ENCODE measurements around the gene PRKN.

The PRKN gene

DNA sequence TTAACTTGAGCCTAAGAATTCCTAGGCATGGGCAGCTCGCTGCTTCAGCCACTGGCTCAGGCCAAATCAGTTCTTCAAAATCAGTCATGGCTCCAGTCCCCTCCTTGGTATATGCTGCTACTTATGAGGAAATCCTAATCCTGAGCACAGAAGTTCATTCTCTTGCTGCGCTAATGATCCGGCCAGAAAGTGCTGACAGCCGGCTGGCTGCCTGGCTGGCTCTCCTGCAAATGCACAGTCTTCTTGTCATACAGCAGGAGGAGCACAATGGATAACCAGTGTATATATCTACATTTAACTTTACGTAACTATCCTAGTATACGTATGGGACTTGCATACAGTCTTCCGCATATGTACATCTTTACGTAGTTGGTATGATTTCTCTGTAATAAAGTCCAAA, 500.8 kb downstream of the PRKN start:
- H3K36me3 Mint-ChIP-seq: peaks cover 2% of the 10 kb centered on the region
- no peak overlapping the region for H3K4me3 Mint-ChIP-seq
- H3K27me3 Mint-ChIP-seq: no peaks in the 10 kb centered on the region

DNA sequence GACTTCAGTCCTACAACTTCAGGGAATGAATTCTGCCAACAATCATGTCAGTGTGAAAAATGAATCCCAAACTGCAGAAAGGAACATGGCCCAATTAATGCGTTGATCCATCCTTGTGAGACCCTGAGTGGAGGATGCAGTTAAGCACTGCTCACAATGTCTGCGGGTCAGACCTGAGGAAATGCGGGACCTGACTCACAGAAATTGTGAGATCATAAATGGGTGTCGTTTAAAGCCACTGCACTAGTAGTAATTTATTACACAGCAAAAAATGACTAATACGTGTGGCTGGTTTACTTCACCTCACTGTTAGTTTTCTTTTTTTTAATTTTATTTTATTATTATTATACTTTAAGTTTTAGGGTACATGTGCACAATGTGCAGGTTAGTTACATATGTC, 505.0 kb downstream of the PRKN start:
- no peak for DNase-seq (ENCODE audit: low spot score in 2 of 2)
- peaks cover 2% of the 10 kb centered on the region for H3K36me3 Mint-ChIP-seq
- no peak overlapping the region for H3K4me3 Mint-ChIP-seq

More for the DNA sequence above, 500.8 kb downstream of the PRKN start:
- no peaks in the 10 kb centered on the region for H3K4me1 Mint-ChIP-seq
- DNase-seq (ENCODE audit: low spot score in 2 of 2) (no peak), ATAC-seq (ENCODE audit: low read depth) (no peak)
- H3K9me3 Mint-ChIP-seq: peaks cover 2% of the 10 kb centered on the region
- no peak overlapping the region for H3K27ac Mint-ChIP-seq

DNA sequence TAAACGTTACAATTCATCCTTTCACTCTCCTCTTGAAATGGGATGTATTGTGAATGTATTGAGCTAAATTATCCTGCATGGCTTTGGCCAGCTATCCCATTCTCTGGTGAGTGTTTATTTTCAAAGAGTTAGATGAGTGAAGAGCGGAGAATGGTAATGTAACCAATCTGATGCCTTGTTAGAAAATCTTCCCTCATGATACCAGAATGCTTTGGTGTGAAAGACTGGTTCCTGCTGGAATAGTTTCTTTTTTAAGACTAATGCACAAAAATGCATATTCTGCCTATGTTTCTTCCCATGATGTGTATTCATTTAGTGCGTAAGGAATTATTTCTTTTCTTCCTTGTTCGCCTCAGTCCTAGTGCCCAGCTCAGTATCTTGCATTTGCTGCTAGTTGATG, 506.7 kb downstream of the PRKN start:
- DNase-seq (ENCODE audit: low spot score in 2 of 2) (no peak), ATAC-seq (ENCODE audit: low read depth) (no peak)
- Mint-ChIP-seq H3K9me3 (no peaks in the 10 kb centered on the region), H3K4me1 (no peaks in the 10 kb centered on the region), H3K4me3 (no peak overlapping the region), H3K27me3 (no peaks in the 10 kb centered on the region), H3K27ac (no peak overlapping the region), H3K36me3 (no peaks in the 10 kb centered on the region)

More for the DNA sequence above, 505.0 kb downstream of the PRKN start:
- Mint-ChIP-seq H3K4me1 (no peaks in the 10 kb centered on the region), H3K27ac (no peak overlapping the region), H3K9me3 (peaks cover 2% of the 10 kb centered on the region), H3K27me3 (no peaks in the 10 kb centered on the region)
- no peak for ATAC-seq (ENCODE audit: low read depth)

DNA sequence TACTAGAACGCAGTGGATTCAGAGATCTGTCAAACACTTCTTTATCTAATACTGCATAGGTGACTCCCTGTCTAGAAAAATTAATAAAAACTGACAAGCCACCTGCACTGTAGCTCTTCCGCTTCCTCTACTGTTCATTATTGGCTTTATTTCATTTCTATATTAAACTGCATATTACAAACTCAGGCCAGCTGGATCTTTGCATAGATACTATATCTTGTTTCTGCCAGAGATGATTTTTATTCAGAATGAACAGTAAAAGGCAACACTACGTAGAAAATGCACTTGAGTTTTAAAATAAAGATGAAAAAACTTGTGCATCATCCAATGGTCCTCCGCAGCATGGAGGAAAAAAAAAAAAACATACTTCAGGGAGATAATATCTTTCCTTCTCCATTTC, 508.3 kb downstream of the PRKN start:
- no peak for DNase-seq (ENCODE audit: low spot score in 2 of 2)
- no peaks in the 10 kb centered on the region for H3K27me3 Mint-ChIP-seq
- H3K27ac Mint-ChIP-seq: no peak overlapping the region
- no peak for ATAC-seq (ENCODE audit: low read depth)
- H3K36me3 Mint-ChIP-seq: no peaks in the 10 kb centered on the region
- H3K9me3 Mint-ChIP-seq: no peaks in the 10 kb centered on the region
- no peaks in the 10 kb centered on the region for H3K4me1 Mint-ChIP-seq
- no peak overlapping the region for H3K4me3 Mint-ChIP-seq

DNA sequence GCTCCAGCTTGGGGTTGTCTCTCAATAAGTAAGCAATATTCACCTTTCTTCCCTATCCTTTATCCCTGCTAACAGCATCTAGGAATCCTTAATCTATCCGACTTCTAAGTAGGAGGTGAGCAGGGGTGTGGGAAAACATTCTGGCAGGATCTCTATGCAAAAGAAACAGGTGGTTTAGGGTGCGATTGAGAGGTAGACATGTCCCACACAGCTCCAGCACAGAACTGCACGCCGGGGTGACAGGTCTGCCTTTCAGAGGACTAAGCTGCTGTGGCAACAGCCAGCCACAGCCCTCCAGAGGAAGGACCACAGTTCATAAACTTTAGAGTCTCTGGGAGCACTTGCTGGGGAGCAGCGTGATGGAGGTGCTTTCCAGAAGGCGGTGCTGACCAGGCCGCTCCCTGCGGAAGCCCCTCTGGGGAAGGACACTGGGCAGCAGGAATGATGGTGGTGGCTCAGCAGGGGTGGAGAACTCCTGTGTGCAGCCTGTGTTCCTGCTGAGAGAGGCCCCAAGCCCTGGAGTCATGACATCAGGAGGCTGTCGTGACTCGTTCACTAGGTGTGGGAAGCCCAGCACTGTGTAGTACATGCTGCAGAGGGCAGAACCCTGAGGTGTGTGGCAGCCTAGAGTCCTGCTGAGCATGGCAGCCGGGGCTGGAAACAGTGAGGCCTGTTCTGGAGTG, 509.6 kb downstream of the PRKN start:
- H3K4me1 Mint-ChIP-seq: no peaks in the 10 kb centered on the region
- no peak overlapping the region for H3K27ac Mint-ChIP-seq
- no peak for DNase-seq (ENCODE audit: low spot score in 2 of 2)
- H3K4me3 Mint-ChIP-seq: no peak overlapping the region
- no peak for ATAC-seq (ENCODE audit: low read depth)
- no peaks in the 10 kb centered on the region for H3K36me3 Mint-ChIP-seq
- H3K27me3 Mint-ChIP-seq: no peaks in the 10 kb centered on the region
- no peaks in the 10 kb centered on the region for H3K9me3 Mint-ChIP-seq

DNA sequence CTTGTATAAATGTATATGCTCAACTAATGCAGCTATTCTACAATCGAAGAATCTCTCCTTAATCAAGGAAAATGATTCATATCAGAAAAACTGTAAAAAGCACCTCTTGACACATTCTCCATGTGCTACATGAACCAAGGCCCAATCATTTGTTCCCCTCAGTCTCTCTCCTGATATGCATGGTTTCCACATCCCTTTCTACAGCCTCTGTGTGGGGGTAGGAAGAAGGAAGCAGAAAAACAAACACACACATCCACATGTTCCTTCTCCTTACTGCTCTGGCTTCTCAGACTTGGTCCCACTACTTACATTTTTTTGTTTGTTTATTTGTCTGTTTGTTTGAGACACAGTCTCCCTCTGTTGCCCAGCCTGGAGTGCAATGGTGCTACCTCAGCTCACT, 510.5 kb downstream of the PRKN start:
- DNase-seq (ENCODE audit: low spot score in 2 of 2) (no peak), ATAC-seq (ENCODE audit: low read depth) (no peak)
- Mint-ChIP-seq H3K4me3 (no peak overlapping the region), H3K9me3 (no peaks in the 10 kb centered on the region), H3K4me1 (no peaks in the 10 kb centered on the region), H3K36me3 (no peaks in the 10 kb centered on the region), H3K27me3 (no peaks in the 10 kb centered on the region), H3K27ac (no peak overlapping the region)

DNA sequence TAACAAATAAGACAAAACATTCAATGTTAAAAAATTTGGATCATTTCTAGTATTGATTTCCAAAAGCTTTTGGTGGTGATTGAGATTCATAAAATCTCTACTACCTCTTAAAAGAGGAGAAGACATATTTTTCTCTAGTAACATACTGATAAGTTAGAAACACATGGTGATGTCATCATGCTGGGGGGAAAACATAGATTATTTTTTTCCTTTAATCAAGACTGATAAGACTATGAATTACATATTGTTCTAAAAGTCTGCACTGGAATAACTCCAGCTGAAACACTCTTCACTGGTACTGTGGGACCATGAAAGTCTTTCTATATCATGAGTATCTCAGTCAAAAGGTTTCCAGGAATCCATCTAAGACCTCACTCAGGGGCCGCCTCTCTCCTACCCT, 515.8 kb downstream of the PRKN start:
- H3K36me3 Mint-ChIP-seq: peaks cover 2% of the 10 kb centered on the region

DNA sequence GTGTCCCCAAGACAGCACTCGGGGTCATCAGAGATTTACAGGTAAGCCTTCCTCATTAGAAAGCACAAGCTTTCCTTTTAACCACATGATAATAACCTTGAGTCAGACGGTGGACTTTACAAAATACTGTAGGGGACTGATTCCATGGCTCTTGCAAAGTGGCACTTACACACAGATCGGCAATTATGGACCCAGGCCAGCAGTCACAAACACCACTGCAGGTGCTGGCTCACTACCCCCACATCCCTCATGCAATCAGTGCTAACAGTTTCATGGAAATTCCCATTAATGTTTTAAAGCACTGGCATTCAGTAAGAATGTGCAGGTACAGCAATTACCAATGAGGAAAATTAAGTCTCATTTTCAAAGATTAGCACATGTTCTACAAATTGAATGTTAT, 516.5 kb downstream of the PRKN start:
- peaks cover 2% of the 10 kb centered on the region for H3K9me3 Mint-ChIP-seq

More for the DNA sequence above, 515.8 kb downstream of the PRKN start:
- Mint-ChIP-seq H3K27ac (no peak overlapping the region), H3K9me3 (peaks cover 2% of the 10 kb centered on the region), H3K4me3 (no peak overlapping the region), H3K27me3 (no peaks in the 10 kb centered on the region), H3K4me1 (no peaks in the 10 kb centered on the region)
- ATAC-seq (ENCODE audit: low read depth) (no peak), DNase-seq (ENCODE audit: low spot score in 2 of 2) (no peak)

DNA sequence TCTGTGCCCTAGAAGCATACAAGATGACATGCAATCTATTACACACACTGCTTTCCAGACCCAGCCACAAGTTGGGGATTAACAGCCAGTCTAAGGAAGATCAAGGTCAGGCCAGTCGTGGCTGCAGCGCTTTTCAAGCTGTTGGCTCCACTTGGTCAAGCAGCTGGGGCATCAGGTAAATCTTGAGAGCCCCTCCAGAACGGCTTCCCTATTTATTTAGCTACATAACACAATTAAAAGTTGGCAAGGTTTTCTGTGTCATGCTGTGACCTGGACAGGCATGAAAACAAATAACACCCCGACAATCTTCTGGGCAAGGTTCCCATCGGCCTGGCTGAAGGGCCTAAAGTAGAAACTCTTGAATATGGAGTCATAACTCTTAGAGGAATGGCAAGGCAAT, 524.3 kb downstream of the PRKN start:
- Mint-ChIP-seq H3K27me3 (no peaks in the 10 kb centered on the region), H3K27ac (no peak overlapping the region), H3K9me3 (no peaks in the 10 kb centered on the region), H3K4me1 (no peaks in the 10 kb centered on the region), H3K4me3 (no peak overlapping the region), H3K36me3 (peaks cover 2% of the 10 kb centered on the region)
- ATAC-seq (ENCODE audit: low read depth) (no peak), DNase-seq (ENCODE audit: low spot score in 2 of 2) (no peak)

More for the DNA sequence above, 516.5 kb downstream of the PRKN start:
- DNase-seq (ENCODE audit: low spot score in 2 of 2) (no peak), ATAC-seq (ENCODE audit: low read depth) (no peak)
- no peak overlapping the region for H3K4me3 Mint-ChIP-seq
- no peaks in the 10 kb centered on the region for H3K4me1 Mint-ChIP-seq
- H3K27ac Mint-ChIP-seq: no peak overlapping the region
- H3K27me3 Mint-ChIP-seq: no peaks in the 10 kb centered on the region
- peaks cover 2% of the 10 kb centered on the region for H3K36me3 Mint-ChIP-seq

DNA sequence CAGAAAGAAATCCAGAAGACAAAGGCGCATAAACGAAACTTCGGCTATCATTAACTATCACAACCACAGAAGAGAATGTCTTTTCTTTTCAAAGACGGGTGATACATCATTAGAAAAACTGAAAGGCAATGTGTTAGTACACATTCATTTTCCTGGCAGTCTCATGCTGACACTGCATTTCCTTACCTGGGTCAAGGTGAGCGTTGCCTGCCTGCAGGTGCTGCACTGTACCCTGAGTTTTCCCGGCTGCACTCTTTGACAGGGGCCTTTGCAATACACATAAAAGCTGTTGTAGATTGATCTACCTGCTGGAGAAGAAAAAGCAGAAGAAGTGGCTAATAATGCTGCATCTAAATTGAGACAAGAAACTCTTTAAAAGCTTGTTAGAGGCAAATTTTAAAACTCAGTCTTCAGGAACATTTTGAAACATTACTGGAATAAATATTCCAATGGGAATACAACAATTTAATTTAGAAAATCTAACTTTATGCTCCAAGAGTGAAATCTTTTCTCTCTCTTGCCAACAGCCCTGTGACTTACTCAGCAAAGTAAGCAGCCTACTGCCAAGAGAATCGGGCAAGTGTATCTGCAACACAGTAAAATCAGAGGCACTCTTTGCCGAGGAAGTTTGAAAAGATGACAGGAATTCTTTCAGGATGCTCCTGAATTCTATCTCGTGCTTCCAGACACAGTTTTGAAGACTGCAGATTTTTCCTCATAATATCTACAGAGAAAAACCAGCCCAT, 526.4 kb downstream of the PRKN start:
- Mint-ChIP-seq H3K9me3 (no peaks in the 10 kb centered on the region), H3K4me3 (no peak overlapping the region), H3K27ac (no peak overlapping the region), H3K27me3 (no peaks in the 10 kb centered on the region), H3K36me3 (peaks cover 2% of the 10 kb centered on the region), H3K4me1 (no peaks in the 10 kb centered on the region)
- ATAC-seq (ENCODE audit: low read depth) (no peak), DNase-seq (ENCODE audit: low spot score in 2 of 2) (no peak)

DNA sequence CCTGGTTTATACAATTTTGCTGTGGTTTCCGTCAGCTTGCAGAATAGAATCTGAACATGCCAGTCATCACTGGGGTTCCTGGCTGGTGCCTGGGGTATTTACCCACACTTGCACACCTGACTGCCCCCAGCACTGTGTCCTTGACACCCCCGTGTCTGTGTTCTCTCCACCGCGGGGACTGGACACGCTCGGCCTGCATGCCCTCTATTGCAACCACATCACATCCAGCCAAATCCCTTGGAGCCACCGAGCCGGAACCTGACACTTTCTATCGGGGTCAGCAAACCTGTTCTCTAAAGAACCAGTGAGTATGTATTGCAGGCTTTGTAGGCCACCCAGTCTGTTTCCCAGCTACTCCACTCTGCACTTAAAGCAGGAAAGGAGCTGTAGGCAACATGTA, 527.5 kb downstream of the PRKN start:
- Mint-ChIP-seq H3K36me3 (peaks cover 1% of the 10 kb centered on the region), H3K9me3 (no peaks in the 10 kb centered on the region), H3K27me3 (no peaks in the 10 kb centered on the region), H3K27ac (no peak overlapping the region), H3K4me3 (no peak overlapping the region), H3K4me1 (no peaks in the 10 kb centered on the region)
- DNase-seq (ENCODE audit: low spot score in 2 of 2) (no peak), ATAC-seq (ENCODE audit: low read depth) (no peak)

DNA sequence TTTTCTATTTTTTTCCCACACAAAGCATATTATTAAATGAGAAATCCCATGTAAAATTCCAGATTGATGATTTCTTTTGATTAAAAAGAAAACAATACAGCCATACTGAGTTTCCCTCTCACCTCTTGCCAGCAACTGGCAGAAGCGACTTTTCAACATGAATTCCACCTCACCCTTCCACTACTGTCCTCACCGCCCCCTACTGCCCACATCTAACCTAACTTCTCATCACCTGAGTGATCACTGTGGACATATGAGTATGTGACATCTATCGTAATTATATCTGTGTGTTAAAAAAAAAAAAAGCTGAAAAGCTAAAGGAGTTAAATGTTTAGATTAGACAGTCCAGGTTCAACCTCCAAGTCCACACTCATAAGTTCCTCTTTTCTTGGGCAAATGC, 528.6 kb downstream of the PRKN start:
- DNase-seq (ENCODE audit: low spot score in 2 of 2): no peak
- no peak overlapping the region for H3K4me3 Mint-ChIP-seq
- ATAC-seq (ENCODE audit: low read depth): no peak
- H3K36me3 Mint-ChIP-seq: no peaks in the 10 kb centered on the region
- H3K9me3 Mint-ChIP-seq: no peaks in the 10 kb centered on the region
- no peaks in the 10 kb centered on the region for H3K4me1 Mint-ChIP-seq
- no peak overlapping the region for H3K27ac Mint-ChIP-seq
- H3K27me3 Mint-ChIP-seq: no peaks in the 10 kb centered on the region

DNA sequence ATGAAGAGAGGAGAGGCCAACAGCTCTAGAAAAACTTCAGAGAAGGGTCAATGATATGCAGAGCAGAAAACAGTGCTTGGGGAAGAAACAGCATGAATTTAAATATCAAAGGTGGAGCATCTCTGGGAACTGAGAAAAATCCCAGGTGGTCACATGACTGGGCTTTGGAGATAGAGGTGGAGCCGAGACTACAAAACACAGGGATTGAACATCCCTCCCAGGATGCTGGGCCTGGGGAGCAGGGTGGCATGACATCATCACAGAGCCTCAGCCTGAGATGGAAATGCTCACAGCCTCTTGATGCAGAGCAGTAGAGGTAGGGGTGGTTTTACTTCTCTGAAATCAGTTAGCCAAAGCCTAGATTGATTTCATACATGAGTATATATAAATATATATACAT, 529.5 kb downstream of the PRKN start:
- no peak for DNase-seq (ENCODE audit: low spot score in 2 of 2)
- H3K27me3 Mint-ChIP-seq: no peaks in the 10 kb centered on the region
- peaks cover 2% of the 10 kb centered on the region for H3K9me3 Mint-ChIP-seq
- no peak overlapping the region for H3K27ac Mint-ChIP-seq
- ATAC-seq (ENCODE audit: low read depth): no peak
- H3K4me3 Mint-ChIP-seq: no peak overlapping the region
- no peaks in the 10 kb centered on the region for H3K36me3 Mint-ChIP-seq
- no peaks in the 10 kb centered on the region for H3K4me1 Mint-ChIP-seq

DNA sequence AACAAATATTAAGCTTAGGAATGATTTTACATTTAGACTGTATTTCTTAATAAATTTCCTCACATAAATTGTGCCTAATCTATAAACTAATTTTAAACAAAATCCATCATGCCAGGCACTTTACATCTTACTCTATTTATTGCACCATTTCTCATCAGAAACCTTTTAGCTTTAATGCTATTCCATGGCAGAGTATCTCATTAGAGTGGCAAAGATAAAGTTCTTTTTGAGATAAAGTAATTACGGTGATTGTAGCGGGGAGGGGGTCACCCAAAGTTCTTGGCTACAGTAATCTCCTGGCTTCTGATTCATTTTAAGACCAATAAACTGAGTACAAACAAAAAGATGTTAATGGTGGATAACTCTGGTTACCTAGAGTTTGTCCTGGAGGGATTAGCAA, 532.1 kb downstream of the PRKN start:
- H3K4me1 Mint-ChIP-seq: no peaks in the 10 kb centered on the region

DNA sequence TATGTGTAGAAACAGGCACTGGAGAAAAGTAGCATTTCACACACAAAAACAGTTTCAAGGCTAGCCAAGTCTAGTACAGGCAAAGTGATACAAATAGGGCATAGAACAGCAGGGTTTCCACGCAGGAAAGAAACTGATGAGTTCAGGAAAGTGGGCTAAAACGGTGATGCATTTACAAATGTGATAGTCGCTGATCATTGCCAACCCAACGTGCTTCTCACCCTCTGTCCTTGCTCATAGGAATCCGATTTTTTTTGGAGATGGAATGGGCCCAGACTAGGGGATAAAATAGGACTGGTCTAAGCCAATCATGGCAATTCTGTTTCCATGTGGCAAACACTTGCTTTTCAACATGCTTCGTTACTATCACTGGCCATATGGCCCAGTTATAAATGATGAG, 536.6 kb downstream of the PRKN start:
- H3K4me1 Mint-ChIP-seq: no peaks in the 10 kb centered on the region
- H3K36me3 Mint-ChIP-seq: peaks cover 2% of the 10 kb centered on the region
- no peak overlapping the region for H3K4me3 Mint-ChIP-seq
- H3K27me3 Mint-ChIP-seq: no peaks in the 10 kb centered on the region
- no peak overlapping the region for H3K27ac Mint-ChIP-seq
- H3K9me3 Mint-ChIP-seq: peaks cover 5% of the 10 kb centered on the region
- DNase-seq (ENCODE audit: low spot score in 2 of 2) (no peak), ATAC-seq (ENCODE audit: low read depth) (no peak)

More for the DNA sequence above, 532.1 kb downstream of the PRKN start:
- no peak overlapping the region for H3K4me3 Mint-ChIP-seq
- DNase-seq (ENCODE audit: low spot score in 2 of 2): no peak
- no peaks in the 10 kb centered on the region for H3K36me3 Mint-ChIP-seq
- no peak overlapping the region for H3K27ac Mint-ChIP-seq
- no peaks in the 10 kb centered on the region for H3K27me3 Mint-ChIP-seq
- peaks cover 2% of the 10 kb centered on the region for H3K9me3 Mint-ChIP-seq
- no peak for ATAC-seq (ENCODE audit: low read depth)

Measured in memory B cell (primary cell).